ENCODE measurements around the gene ULK4. TPM values are rescaled to one million over a fixed set of nuclear protein-coding genes. Genes with fewer than 3 reads are reported as not detected.

Gene ULK4
- total RNA-seq, 2 donors from 2014 or later, result 4.4 to 8.3 TPM

DNA sequence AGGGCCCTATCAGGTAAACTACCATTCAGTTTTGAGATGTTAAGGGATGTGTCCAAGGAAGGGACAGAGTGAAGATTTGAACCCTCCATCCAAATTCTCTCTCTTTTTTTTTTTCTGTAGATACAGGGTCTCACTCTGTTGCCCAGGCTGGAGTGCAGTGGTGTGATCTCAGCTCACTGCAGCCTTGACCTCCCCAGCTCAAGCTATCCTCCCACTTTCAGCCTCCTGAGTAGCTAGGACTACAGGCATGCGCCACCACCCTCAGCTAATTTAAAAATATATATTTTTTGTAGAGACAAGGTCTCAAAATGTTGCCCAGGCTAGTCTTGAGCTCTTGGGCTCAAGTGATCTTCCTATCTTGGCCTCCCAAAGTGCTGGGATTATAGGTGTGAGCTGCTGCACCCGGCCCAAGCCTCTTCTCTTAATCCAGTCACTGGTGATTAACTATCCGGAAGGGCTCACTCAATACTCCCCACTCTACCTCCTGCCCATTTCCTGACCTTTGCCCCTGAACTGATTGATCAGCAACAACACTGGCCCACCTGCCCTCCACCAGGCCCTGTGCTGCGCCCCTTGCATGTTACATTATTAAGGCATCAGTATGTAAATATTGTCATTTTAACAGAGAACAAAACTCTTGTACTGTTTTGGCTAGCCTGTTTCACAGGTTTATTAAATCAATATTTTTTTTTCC is 597.9 kb downstream of the ULK4 start:
- intact Hi-C loops (cut with DNase I), result no loop called here
- DNase-seq, result no peak

DNA sequence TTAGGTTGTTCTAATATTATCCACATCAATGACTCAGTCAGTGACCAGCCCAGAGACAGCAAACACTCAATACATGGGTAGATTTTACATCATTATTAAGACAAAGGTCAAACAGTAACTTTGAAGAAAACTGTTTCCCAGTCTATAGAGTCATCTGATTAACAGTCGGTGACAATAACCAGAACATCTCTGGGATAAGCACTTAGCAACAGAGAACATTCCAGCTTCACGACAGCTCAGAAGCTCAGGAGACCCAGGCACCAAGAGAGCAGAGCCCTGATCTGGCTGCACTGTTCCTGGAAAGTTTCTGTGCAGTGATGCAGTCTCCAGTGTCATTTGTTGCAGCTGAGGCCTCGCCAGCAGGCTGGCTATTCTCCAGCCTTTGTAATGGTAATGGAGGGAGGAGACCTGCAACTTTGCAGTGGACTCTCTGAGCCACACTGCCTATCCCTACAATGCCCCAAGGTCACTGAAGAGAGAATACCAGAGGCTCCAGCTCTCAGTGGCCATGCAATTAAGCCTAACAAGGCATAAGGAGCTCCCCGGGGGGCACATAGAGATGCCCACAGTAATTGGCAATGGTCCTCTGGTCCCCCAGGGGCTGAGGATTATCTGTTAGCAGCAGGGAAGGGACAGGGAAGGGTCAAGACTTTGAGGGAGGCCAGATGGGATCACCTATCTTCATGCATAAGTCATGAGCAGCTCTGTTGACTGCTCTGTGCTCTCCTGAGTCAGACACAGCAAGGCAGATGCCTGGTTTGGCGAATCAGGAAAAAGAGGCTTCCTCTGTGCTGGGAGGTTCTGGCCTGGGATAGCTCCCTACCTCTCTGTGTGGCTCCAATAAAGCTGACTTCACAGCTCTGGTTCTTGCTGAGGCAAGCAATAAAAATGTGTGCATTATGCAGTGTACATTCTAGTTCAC is 599.0 kb downstream of the ULK4 start:
- TF ChIP-seq, protein P1, sequence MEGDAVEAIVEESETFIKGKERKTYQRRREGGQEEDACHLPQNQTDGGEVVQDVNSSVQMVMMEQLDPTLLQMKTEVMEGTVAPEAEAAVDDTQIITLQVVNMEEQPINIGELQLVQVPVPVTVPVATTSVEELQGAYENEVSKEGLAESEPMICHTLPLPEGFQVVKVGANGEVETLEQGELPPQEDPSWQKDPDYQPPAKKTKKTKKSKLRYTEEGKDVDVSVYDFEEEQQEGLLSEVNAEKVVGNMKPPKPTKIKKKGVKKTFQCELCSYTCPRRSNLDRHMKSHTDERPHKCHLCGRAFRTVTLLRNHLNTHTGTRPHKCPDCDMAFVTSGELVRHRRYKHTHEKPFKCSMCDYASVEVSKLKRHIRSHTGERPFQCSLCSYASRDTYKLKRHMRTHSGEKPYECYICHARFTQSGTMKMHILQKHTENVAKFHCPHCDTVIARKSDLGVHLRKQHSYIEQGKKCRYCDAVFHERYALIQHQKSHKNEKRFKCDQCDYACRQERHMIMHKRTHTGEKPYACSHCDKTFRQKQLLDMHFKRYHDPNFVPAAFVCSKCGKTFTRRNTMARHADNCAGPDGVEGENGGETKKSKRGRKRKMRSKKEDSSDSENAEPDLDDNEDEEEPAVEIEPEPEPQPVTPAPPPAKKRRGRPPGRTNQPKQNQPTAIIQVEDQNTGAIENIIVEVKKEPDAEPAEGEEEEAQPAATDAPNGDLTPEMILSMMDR (IDR thresholded peaks at IDR 0.05), result no peak
- Histone ChIP-seq H3K27ac (no peak overlapping the region), H3K9ac (ENCODE audit: low read depth in 2 of 2, low read length in 2 of 2) (no peak overlapping the region), H3K27me3 (no peaks in the 10 kb centered on the region), H3K4me1 (no peaks in the 10 kb centered on the region), H3K4me3 (no peak overlapping the region), H3K9me3 (no peaks in the 10 kb centered on the region), H3K36me3 (no peaks in the 10 kb centered on the region)
- DNase-seq, result no peak
- intact Hi-C loops (cut with DNase I), result no loop called here

More for the DNA sequence above, 597.9 kb downstream of the ULK4 start:
- TF ChIP-seq, protein P1 (IDR thresholded peaks at IDR 0.05), result no peak
- Histone ChIP-seq H3K27me3 (no peaks in the 10 kb centered on the region), H3K4me3 (no peak overlapping the region), H3K27ac (no peak overlapping the region), H3K4me1 (no peaks in the 10 kb centered on the region), H3K9me3 (no peaks in the 10 kb centered on the region), H3K36me3 (no peaks in the 10 kb centered on the region), H3K9ac (ENCODE audit: low read depth in 2 of 2, low read length in 2 of 2) (no peak overlapping the region)

DNA sequence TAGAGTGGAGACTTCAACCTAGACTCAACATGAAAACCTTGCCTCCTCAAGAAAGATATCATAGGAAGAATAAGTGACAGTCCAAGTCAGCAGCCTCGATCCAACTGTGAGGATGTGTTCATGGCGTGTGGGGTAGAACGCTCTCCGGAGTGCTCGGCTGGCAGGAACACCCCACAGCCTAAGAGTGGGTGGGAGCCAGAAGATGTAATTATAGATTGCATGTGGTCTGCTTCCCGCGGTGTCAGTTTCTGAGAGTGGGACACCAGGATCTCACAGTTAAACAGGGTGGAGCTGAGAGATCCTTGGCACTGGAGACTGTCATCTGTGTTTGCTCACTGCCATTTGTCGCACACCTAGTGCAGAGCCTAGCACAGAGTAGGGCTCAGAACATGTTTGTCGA is 604.6 kb downstream of the ULK4 start:
- TF ChIP-seq, protein P1 (IDR thresholded peaks at IDR 0.05), result no peak
- H3K9ac ChIP-seq (ENCODE audit: low read depth in 2 of 2, low read length in 2 of 2), result no peak overlapping the region
- intact Hi-C loops (cut with DNase I), result no loop called here

DNA sequence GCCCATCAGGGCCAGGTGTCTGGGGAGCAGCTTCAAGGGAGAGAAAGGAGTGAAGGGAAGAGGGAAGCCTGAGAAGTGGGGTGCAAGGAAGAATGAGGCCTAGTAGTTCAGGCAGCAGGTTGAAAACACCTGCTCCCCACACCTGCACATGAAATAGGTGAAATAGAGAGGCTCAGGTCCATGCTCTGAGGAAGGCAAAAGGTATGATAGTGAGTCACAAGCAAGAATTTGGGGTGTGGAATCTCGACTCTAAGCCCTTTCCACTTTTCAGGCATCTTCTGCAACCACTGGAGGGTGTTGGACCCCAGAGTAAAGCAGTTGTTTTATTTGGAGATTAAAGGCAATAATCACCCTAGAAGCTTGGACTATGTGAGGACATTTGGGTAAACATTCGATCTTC is 605.1 kb downstream of the ULK4 start:
- Histone ChIP-seq H3K36me3 (no peaks in the 10 kb centered on the region), H3K27me3 (no peaks in the 10 kb centered on the region), H3K9me3 (no peaks in the 10 kb centered on the region), H3K9ac (ENCODE audit: low read depth in 2 of 2, low read length in 2 of 2) (no peak overlapping the region), H3K4me3 (no peak overlapping the region), H3K4me1 (no peaks in the 10 kb centered on the region), H3K27ac (no peak overlapping the region)
- TF ChIP-seq, protein P1 (IDR thresholded peaks at IDR 0.05), result no peak
- DNase-seq, result no peak
- intact Hi-C loops (cut with DNase I), result no loop called here

More for the DNA sequence above, 604.6 kb downstream of the ULK4 start:
- H3K36me3 ChIP-seq, result no peaks in the 10 kb centered on the region
- H3K27ac ChIP-seq, result no peak overlapping the region
- no peaks in the 10 kb centered on the region for H3K27me3 ChIP-seq
- no peaks in the 10 kb centered on the region for H3K4me1 ChIP-seq
- DNase-seq, result no peak
- H3K4me3 ChIP-seq, result no peak overlapping the region
- H3K9me3 ChIP-seq, result no peaks in the 10 kb centered on the region

DNA sequence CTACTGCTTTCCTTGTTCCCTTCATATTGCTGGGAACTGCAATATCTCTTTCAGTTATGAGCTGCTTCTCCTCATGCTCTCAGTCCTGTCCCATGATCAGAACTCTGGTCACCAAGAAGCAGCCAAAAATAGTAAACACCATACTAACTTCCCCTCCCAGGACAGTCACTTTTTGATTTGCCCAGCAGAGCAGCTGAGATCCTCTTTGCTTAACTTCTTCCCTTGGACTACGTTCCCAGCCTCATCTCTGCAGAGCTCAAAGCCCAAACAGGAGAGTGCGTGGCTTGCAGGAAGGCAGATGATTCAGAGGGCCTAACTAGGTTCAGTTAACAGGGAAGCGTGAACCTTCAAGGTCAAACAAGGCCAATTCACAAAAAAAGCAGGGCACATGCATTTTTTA is 609.4 kb downstream of the ULK4 start:
- no peaks in the 10 kb centered on the region for H3K27me3 ChIP-seq

More for the DNA sequence above, 609.4 kb downstream of the ULK4 start:
- no peak overlapping the region for H3K9ac ChIP-seq (ENCODE audit: low read depth in 2 of 2, low read length in 2 of 2)
- no peaks in the 10 kb centered on the region for H3K9me3 ChIP-seq
- DNase-seq, result no peak
- H3K27ac ChIP-seq, result no peak overlapping the region
- intact Hi-C loops (cut with DNase I), result no loop called here
- TF ChIP-seq, protein P1 (IDR thresholded peaks at IDR 0.05), result no peak
- H3K4me3 ChIP-seq, result no peak overlapping the region
- no peaks in the 10 kb centered on the region for H3K36me3 ChIP-seq
- H3K4me1 ChIP-seq, result no peaks in the 10 kb centered on the region
